Measurements from ENCODE around the gene DGKI. TPM values are rescaled to one million over a fixed set of nuclear protein-coding genes. Genes with fewer than 3 reads are reported as not detected.

DGKI gene
- total RNA-seq, 1 experiment from 2014 or later: 0.79 TPM

- no peak overlapping the region for H3K4me3 Mint-ChIP-seq
- H3K4me1 Mint-ChIP-seq: peaks cover 17% of the 10 kb centered on the region
- ChIA-PET POLR2A (no interaction called here), CTCF (no interaction called here)
- no peaks in the 10 kb centered on the region for H3K27me3 Mint-ChIP-seq (ENCODE audit: low read depth)
- H3K9me3 Mint-ChIP-seq: no peaks in the 10 kb centered on the region
- no peak overlapping the region for H3K27ac Mint-ChIP-seq
- no peak for DNase-seq (ENCODE audit: low spot score)
- no peak for ATAC-seq
- TF ChIP-seq ZNF416 (CRISPR knock-in tag; IDR thresholded peaks at IDR 0.05): no peak
- no peak for TF ChIP-seq ZNF263 (CRISPR knock-in tag; IDR thresholded peaks at IDR 0.05; ENCODE audit: low read depth)
- no peak for TF ChIP-seq JAZF1 (CRISPR knock-in tag; IDR thresholded peaks at IDR 0.05)
- TF ChIP-seq ARID4B (CRISPR knock-in tag; IDR thresholded peaks at IDR 0.05; ENCODE audit: borderline replicate concordance): no peak
- TF ChIP-seq USF1 (CRISPR knock-in tag; IDR thresholded peaks at IDR 0.05): no peak
- TF ChIP-seq E2F5 (CRISPR knock-in tag; IDR thresholded peaks at IDR 0.05): no peak
- TF ChIP-seq TP53 (CRISPR knock-in tag; IDR thresholded peaks at IDR 0.05): no peak
- no peak for TF ChIP-seq SMAD3 (CRISPR knock-in tag; IDR thresholded peaks at IDR 0.05; ENCODE audit: borderline replicate concordance)
- TF ChIP-seq ATF6 (CRISPR knock-in tag; IDR thresholded peaks at IDR 0.05): no peak
- no peak for TF ChIP-seq ATF3 (CRISPR knock-in tag; conservative IDR thresholded peaks at IDR 0.05)
- TF ChIP-seq MLX (CRISPR knock-in tag; IDR thresholded peaks at IDR 0.05): no peak
- H3K36me3 Mint-ChIP-seq: no peaks in the 10 kb centered on the region
Observed at GRCh38 chr7:137772316-137772715, 74.5 kb downstream of the DGKI start.

- Mint-ChIP-seq H3K9me3 (no peaks in the 10 kb centered on the region), H3K36me3 (no peaks in the 10 kb centered on the region), H3K4me3 (no peak overlapping the region), H3K27me3 (ENCODE audit: low read depth) (no peaks in the 10 kb centered on the region), H3K4me1 (peaks cover 17% of the 10 kb centered on the region), H3K27ac (no peak overlapping the region; the same call in 1 of the 2 replicates)
- ATAC-seq (no peak), DNase-seq (ENCODE audit: low spot score) (no peak)
- POLR2A ChIA-PET: no interaction called here
- CTCF ChIA-PET: no interaction called here
- no peak for TF ChIP-seq ZNF416 (CRISPR knock-in tag; IDR thresholded peaks at IDR 0.05)
- TF ChIP-seq RORB (CRISPR knock-in tag; IDR thresholded peaks at IDR 0.05): no peak
- TF ChIP-seq ZNF219 (CRISPR knock-in tag; IDR thresholded peaks at IDR 0.05; ENCODE audit: borderline replicate concordance): no peak
- TF ChIP-seq CTCF (IDR thresholded peaks at IDR 0.05): no peak
- no peak for TF ChIP-seq AR (CRISPR knock-in tag; IDR thresholded peaks at IDR 0.05)
- TF ChIP-seq JAZF1 (CRISPR knock-in tag; IDR thresholded peaks at IDR 0.05): no peak
- no peak for TF ChIP-seq E2F5 (CRISPR knock-in tag; IDR thresholded peaks at IDR 0.05)
- no peak for TF ChIP-seq HMGA2 (CRISPR knock-in tag; IDR thresholded peaks at IDR 0.05)
Observed at GRCh38 chr7:137771679-137772078, 75.1 kb downstream of the DGKI start.
